ENCODE data around the gene RAMP3. TPM values are rescaled to one million over a fixed set of nuclear protein-coding genes. Genes with fewer than 3 reads are reported as not detected.
"Not testable (repeated sequence)": the region's sequence is repeated elsewhere in the genome, so short reads cannot be mapped to it uniquely, and the experiment has no call there.

Gene RAMP3
- total and polyA plus RNA-seq, 5 donors from 2014 or later, result not detected

GRCh38 chr7:45147858-45148652 lies 9.5 kb upstream of the RAMP3 start:
- no peak overlapping the region for H3K4me3 ChIP-seq (ENCODE audit: low read depth, low read length)
- ATAC-seq (ENCODE audit: low read depth in 2 of 2) (no peak), DNase-seq (no peak)
- no peaks in the 10 kb centered on the region for H3K36me3 ChIP-seq (ENCODE audit: control insufficient read depth, insufficient read depth, low read length)
- Mint-ChIP-seq H3K27me3 (peaks cover 20% of the 10 kb centered on the region), H3K27ac (no peak overlapping the region), H3K9me3 (peaks cover 0 to 1% (median 0%) of the 10 kb centered on the region in 7 donors), H3K36me3 (no peaks in the 10 kb centered on the region), H3K4me1 (no peaks in the 10 kb centered on the region), H3K4me3 (no peak overlapping the region)
- no peak overlapping the region for H3K27ac ChIP-seq (ENCODE audit: insufficient read depth, low read length, poor library complexity, severe bottlenecking)
- no peaks in the 10 kb centered on the region for H3K9me3 ChIP-seq (ENCODE audit: control insufficient read depth in 2 of 2, low read length in 2 of 2)
- no peaks in the 10 kb centered on the region for H3K27me3 ChIP-seq (ENCODE audit: control insufficient read depth, insufficient read depth, low read length)
- H3K4me1 ChIP-seq (ENCODE audit: control insufficient read depth, insufficient read depth, low read length, poor library complexity, severe bottlenecking), result no peaks in the 10 kb centered on the region

- Mint-ChIP-seq H3K9me3 (peaks cover 0 to 1% (median 0%) of the 10 kb centered on the region in 7 donors), H3K36me3 (no peaks in the 10 kb centered on the region), H3K4me3 (no peak overlapping the region), H3K27ac (no peak overlapping the region), H3K27me3 (peaks cover 20% of the 10 kb centered on the region), H3K4me1 (no peaks in the 10 kb centered on the region)
- no peak for DNase-seq
- no peaks in the 10 kb centered on the region for H3K4me1 ChIP-seq (ENCODE audit: control insufficient read depth, insufficient read depth, low read length, poor library complexity, severe bottlenecking)
- ATAC-seq (ENCODE audit: low read depth in 2 of 2), result no peak
- no peak overlapping the region for H3K4me3 ChIP-seq (ENCODE audit: low read depth, low read length)
- H3K27me3 ChIP-seq (ENCODE audit: control insufficient read depth, insufficient read depth, low read length), result no peaks in the 10 kb centered on the region
- no peaks in the 10 kb centered on the region for H3K36me3 ChIP-seq (ENCODE audit: control insufficient read depth, insufficient read depth, low read length)
- H3K27ac ChIP-seq (ENCODE audit: insufficient read depth, low read length, poor library complexity, severe bottlenecking), result no peak overlapping the region
- no peaks in the 10 kb centered on the region for H3K9me3 ChIP-seq (ENCODE audit: control insufficient read depth in 2 of 2, low read length in 2 of 2)
Observed at GRCh38 chr7:45148653-45148973, 9.0 kb upstream of the RAMP3 start.

- H3K27me3 Mint-ChIP-seq, result peaks cover 16% of the 10 kb centered on the region
Observed at GRCh38 chr7:45149606-45150005, 8.0 kb upstream of the RAMP3 start.

GRCh38 chr7:45150199-45150598 lies 7.4 kb upstream of the RAMP3 start:
- no peaks in the 10 kb centered on the region for H3K9me3 ChIP-seq (ENCODE audit: control insufficient read depth in 2 of 2, low read length in 2 of 2)
- H3K36me3 ChIP-seq (ENCODE audit: control insufficient read depth, insufficient read depth, low read length), result no peaks in the 10 kb centered on the region
- H3K27me3 ChIP-seq (ENCODE audit: control insufficient read depth, insufficient read depth, low read length), result no peaks in the 10 kb centered on the region
- Mint-ChIP-seq H3K9me3 (peaks cover 0 to 1% (median 0%) of the 10 kb centered on the region in 7 donors), H3K4me1 (peaks cover 0 to 4% (median 2%) of the 10 kb centered on the region in 4 donors), H3K27ac (no peak overlapping the region), H3K27me3 (peaks cover 21% of the 10 kb centered on the region), H3K4me3 (no peak overlapping the region), H3K36me3 (no peaks in the 10 kb centered on the region)
- H3K27ac ChIP-seq (ENCODE audit: insufficient read depth, low read length, poor library complexity, severe bottlenecking), result no peak overlapping the region
- H3K4me1 ChIP-seq (ENCODE audit: control insufficient read depth, insufficient read depth, low read length, poor library complexity, severe bottlenecking), result no peaks in the 10 kb centered on the region
- DNase-seq (no peak), ATAC-seq (ENCODE audit: low read depth in 2 of 2) (no peak)
- H3K4me3 ChIP-seq (ENCODE audit: low read depth, low read length), result no peak overlapping the region

More at GRCh38 chr7:45149606-45150005, 8.0 kb upstream of the RAMP3 start:
- Histone ChIP-seq H3K4me3 (ENCODE audit: low read depth, low read length) (no peak overlapping the region), H3K36me3 (ENCODE audit: control insufficient read depth, insufficient read depth, low read length) (no peaks in the 10 kb centered on the region), H3K4me1 (ENCODE audit: control insufficient read depth, insufficient read depth, low read length, poor library complexity, severe bottlenecking) (no peaks in the 10 kb centered on the region), H3K27ac (ENCODE audit: insufficient read depth, low read length, poor library complexity, severe bottlenecking) (no peak overlapping the region), H3K9me3 (ENCODE audit: control insufficient read depth in 2 of 2, low read length in 2 of 2) (no peaks in the 10 kb centered on the region), H3K27me3 (ENCODE audit: control insufficient read depth, insufficient read depth, low read length) (no peaks in the 10 kb centered on the region)
- H3K36me3 Mint-ChIP-seq, result no peaks in the 10 kb centered on the region
- H3K27ac Mint-ChIP-seq, result no peak overlapping the region
- peaks cover 0 to 1% (median 0%) of the 10 kb centered on the region in 7 donors for H3K9me3 Mint-ChIP-seq
- DNase-seq, result no peak
- no peak for ATAC-seq (ENCODE audit: low read depth in 2 of 2)
- H3K4me1 Mint-ChIP-seq, result peaks cover 0 to 2% (median 1%) of the 10 kb centered on the region in 4 donors
- no peak overlapping the region for H3K4me3 Mint-ChIP-seq

- Histone ChIP-seq H3K27me3 (ENCODE audit: control insufficient read depth, insufficient read depth, low read length) (no peaks in the 10 kb centered on the region), H3K36me3 (ENCODE audit: control insufficient read depth, insufficient read depth, low read length) (no peaks in the 10 kb centered on the region), H3K4me3 (ENCODE audit: low read depth, low read length) (no peak overlapping the region), H3K4me1 (ENCODE audit: control insufficient read depth, insufficient read depth, low read length, poor library complexity, severe bottlenecking) (no peaks in the 10 kb centered on the region), H3K9me3 (ENCODE audit: control insufficient read depth in 2 of 2, low read length in 2 of 2) (no peaks in the 10 kb centered on the region), H3K27ac (ENCODE audit: insufficient read depth, low read length, poor library complexity, severe bottlenecking) (no peak overlapping the region)
- Mint-ChIP-seq H3K27me3 (peaks cover 26% of the 10 kb centered on the region), H3K4me1 (peaks cover 0 to 4% (median 2%) of the 10 kb centered on the region in 4 donors), H3K9me3 (peaks cover 0 to 1% (median 0%) of the 10 kb centered on the region in 7 donors), H3K36me3 (no peaks in the 10 kb centered on the region), H3K4me3 (no peak overlapping the region), H3K27ac (no peak overlapping the region)
- ATAC-seq (ENCODE audit: low read depth in 2 of 2) (no peak), DNase-seq (no peak)
Observed at GRCh38 chr7:45151131-45151684, 6.4 kb upstream of the RAMP3 start.

GRCh38 chr7:45151967-45152366 lies 5.6 kb upstream of the RAMP3 start:
- Histone ChIP-seq H3K4me3 (ENCODE audit: low read depth, low read length) (no peak overlapping the region), H3K4me1 (ENCODE audit: control insufficient read depth, insufficient read depth, low read length, poor library complexity, severe bottlenecking) (no peaks in the 10 kb centered on the region), H3K9me3 (ENCODE audit: control insufficient read depth in 2 of 2, low read length in 2 of 2) (no peaks in the 10 kb centered on the region), H3K27me3 (ENCODE audit: control insufficient read depth, insufficient read depth, low read length) (peaks cover 3% of the 10 kb centered on the region), H3K27ac (ENCODE audit: insufficient read depth, low read length, poor library complexity, severe bottlenecking) (no peak overlapping the region), H3K36me3 (ENCODE audit: control insufficient read depth, insufficient read depth, low read length) (no peaks in the 10 kb centered on the region)
- ATAC-seq (ENCODE audit: low read depth in 2 of 2) (no peak), DNase-seq (no peak)
- Mint-ChIP-seq H3K4me3 (no peak overlapping the region), H3K4me1 (peaks cover 0 to 7% (median 3%) of the 10 kb centered on the region in 4 donors), H3K36me3 (no peaks in the 10 kb centered on the region), H3K9me3 (peaks cover 0 to 1% (median 0%) of the 10 kb centered on the region in 7 donors), H3K27me3 (peaks cover 26% of the 10 kb centered on the region), H3K27ac (no peak overlapping the region)

- H3K36me3 Mint-ChIP-seq, result no peaks in the 10 kb centered on the region
- H3K27ac ChIP-seq (ENCODE audit: insufficient read depth, low read length, poor library complexity, severe bottlenecking), result no peak overlapping the region
- DNase-seq (no peak), ATAC-seq (ENCODE audit: low read depth in 2 of 2) (no peak)
- peaks cover 4% of the 10 kb centered on the region for H3K27me3 ChIP-seq (ENCODE audit: control insufficient read depth, insufficient read depth, low read length)
- H3K27ac Mint-ChIP-seq, result no peak overlapping the region
- peaks cover 0 to 12% (median 5%) of the 10 kb centered on the region in 4 donors for H3K4me1 Mint-ChIP-seq
- no peaks in the 10 kb centered on the region for H3K4me1 ChIP-seq (ENCODE audit: control insufficient read depth, insufficient read depth, low read length, poor library complexity, severe bottlenecking)
- no peak overlapping the region for H3K4me3 ChIP-seq (ENCODE audit: low read depth, low read length)
- no peaks in the 10 kb centered on the region for H3K9me3 ChIP-seq (ENCODE audit: control insufficient read depth in 2 of 2, low read length in 2 of 2)
- no peaks in the 10 kb centered on the region for H3K36me3 ChIP-seq (ENCODE audit: control insufficient read depth, insufficient read depth, low read length)
- H3K9me3 Mint-ChIP-seq, result peaks cover 0 to 1% (median 0%) of the 10 kb centered on the region in 7 donors
- peaks cover 29% of the 10 kb centered on the region for H3K27me3 Mint-ChIP-seq
- H3K4me3 Mint-ChIP-seq, result no peak overlapping the region
Observed at GRCh38 chr7:45153233-45153632, 4.4 kb upstream of the RAMP3 start.

- H3K27ac ChIP-seq (ENCODE audit: insufficient read depth, low read length, poor library complexity, severe bottlenecking); ATAC-seq (ENCODE audit: low read depth in 2 of 2); DNase-seq; H3K9me3 Mint-ChIP-seq; H3K4me1 ChIP-seq (ENCODE audit: control insufficient read depth, insufficient read depth, low read length, poor library complexity, severe bottlenecking); H3K9me3 ChIP-seq (ENCODE audit: control insufficient read depth in 2 of 2, low read length in 2 of 2); H3K4me3 ChIP-seq (ENCODE audit: low read depth, low read length); H3K36me3 Mint-ChIP-seq; H3K36me3 ChIP-seq (ENCODE audit: control insufficient read depth, insufficient read depth, low read length); H3K4me3 Mint-ChIP-seq; H3K27ac Mint-ChIP-seq; H3K27me3 ChIP-seq (ENCODE audit: control insufficient read depth, insufficient read depth, low read length): not testable (repeated sequence)
- Mint-ChIP-seq H3K27me3 (peaks cover 30% of the 10 kb centered on the region), H3K4me1 (peaks cover 0 to 13% (median 6%) of the 10 kb centered on the region in 4 donors)
Observed at GRCh38 chr7:45153861-45154260, 3.7 kb upstream of the RAMP3 start.
